ENCODE data around the gene IGF2.

The IGF2 gene

DNA sequence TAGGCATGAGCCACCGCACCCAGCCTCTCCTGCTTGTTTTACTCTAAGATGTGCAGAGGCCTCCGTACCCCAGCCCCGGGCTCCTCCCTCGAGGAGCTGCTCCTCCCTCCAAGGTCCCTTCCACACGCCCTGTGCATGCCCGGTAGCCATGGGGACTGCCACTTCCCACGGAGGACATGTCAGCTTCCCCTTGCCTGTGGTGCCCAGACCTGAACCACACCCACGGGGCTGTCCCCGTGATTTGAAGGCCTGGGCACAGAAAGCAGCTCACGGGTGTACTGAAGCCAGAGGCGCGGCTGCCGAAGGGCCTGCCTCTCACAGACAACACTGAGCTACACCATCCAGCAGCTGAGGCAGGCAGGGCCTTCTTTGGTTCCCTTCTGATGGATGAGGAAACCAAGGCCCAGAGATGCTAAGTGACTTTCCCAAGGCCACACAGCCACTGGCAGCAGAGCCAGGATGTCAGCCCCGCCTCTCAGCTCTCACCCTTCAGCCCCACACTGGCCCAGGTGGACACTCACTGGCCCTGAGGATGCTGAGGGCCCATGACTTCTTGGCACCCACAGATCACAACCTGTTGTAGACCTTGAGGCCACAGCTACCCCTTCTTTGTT lies 14.5 kb upstream of the IGF2 start:
- DNase-seq, result no peak

DNA sequence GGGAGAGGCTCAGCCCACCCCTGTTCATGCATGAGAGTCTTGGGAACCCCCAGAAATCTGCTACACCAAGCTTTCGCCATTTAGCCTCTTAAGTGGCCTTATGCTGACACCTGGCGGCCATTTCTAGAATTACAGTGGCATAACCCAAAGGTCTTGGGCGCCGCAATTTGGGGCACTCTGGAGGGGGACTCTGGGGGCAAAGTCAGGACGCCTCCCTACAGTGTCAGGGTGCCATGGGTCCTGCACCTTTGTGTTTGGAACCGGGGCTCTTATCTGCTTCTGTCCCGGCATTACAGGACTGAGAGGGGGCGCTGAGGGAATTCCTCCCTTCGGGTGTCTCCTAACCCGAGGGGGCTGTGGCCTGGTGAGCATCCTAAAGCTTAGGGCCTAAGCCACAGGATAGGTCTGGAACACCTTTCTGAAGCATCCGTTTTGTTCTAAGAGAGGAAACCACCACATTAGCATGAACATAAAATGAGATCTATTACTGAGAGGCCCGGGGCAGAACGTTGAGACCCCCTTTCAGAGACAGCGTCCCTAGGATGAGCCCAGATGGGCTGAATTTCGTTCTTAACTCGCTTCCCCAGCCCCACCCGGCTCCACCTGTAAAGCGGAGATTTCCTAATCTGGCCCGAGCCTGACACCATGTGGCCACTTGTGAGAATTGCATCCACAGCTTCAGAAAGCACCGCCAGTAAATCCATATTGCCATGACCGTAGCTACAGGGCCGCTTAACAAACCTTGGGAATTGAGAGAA lies 12.5 kb upstream of the IGF2 start:
- DNase-seq, result peak; percentile 75 to 95

GRCh38 chr11:2149864-2150847 lies 11.0 kb upstream of the IGF2 start:
- DNase-seq, result peak; percentile 29 to 68

DNA sequence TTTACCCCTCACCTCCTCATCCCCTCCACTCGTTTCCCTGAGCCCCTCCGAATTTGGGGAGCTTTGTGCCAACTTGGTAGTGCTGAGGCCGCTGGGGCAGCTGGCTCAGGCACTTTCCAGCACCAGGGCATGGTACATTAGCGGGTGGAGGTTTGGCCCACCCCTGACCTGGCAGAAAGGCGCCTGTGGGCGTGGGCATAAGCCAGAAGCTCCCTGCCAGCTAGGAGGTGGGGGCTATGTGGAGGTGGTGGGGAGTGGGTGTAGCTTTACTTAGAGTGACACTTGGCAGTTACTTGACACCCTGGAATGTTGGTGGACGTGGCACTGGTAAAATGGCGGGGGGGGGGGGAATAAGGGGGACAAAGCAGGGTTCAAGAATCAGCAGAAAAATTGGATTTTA lies 10.3 kb upstream of the IGF2 start:
- DNase-seq, result no peak

- DNase-seq, result no peak
These were observed 9.4 kb upstream of the IGF2 start for GRCh38 chr11:2148595-2148994.

DNA sequence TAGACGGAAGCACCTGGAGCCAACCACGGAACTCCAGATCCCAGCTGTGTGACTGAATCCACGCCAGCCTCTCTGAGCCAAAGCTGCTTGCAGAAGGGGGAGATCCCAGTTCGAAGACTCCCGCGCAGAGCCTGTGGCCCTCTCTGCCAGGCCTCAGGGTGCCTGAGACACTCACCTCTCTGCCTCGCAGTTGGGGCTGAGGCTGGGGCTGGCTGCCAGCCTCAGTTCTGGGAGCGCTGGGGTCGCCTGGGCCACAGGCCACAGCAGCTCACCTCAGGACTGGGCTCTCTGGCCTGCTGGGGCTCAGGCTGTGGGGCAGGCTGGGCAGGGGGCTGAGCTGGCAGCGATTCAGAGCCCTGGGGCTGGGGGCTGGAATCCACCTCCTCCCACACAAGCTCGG lies 8.2 kb upstream of the IGF2 start:
- no peak for DNase-seq

- no peak for DNase-seq
These were observed 6.9 kb upstream of the IGF2 start for GRCh38 chr11:2146051-2146450.

GRCh38 chr11:2144544-2145248 lies 5.5 kb upstream of the IGF2 start:
- no peak for DNase-seq

GRCh38 chr11:2143799-2144543 lies 4.8 kb upstream of the IGF2 start:
- no peak for DNase-seq

GRCh38 chr11:2143477-2143798 lies 4.2 kb upstream of the IGF2 start:
- no peak for DNase-seq

GRCh38 chr11:2142762-2143202 lies 3.6 kb upstream of the IGF2 start:
- DNase-seq, result no peak

- no peak for DNase-seq
These were observed 3.1 kb upstream of the IGF2 start for GRCh38 chr11:2142300-2142759.

DNA sequence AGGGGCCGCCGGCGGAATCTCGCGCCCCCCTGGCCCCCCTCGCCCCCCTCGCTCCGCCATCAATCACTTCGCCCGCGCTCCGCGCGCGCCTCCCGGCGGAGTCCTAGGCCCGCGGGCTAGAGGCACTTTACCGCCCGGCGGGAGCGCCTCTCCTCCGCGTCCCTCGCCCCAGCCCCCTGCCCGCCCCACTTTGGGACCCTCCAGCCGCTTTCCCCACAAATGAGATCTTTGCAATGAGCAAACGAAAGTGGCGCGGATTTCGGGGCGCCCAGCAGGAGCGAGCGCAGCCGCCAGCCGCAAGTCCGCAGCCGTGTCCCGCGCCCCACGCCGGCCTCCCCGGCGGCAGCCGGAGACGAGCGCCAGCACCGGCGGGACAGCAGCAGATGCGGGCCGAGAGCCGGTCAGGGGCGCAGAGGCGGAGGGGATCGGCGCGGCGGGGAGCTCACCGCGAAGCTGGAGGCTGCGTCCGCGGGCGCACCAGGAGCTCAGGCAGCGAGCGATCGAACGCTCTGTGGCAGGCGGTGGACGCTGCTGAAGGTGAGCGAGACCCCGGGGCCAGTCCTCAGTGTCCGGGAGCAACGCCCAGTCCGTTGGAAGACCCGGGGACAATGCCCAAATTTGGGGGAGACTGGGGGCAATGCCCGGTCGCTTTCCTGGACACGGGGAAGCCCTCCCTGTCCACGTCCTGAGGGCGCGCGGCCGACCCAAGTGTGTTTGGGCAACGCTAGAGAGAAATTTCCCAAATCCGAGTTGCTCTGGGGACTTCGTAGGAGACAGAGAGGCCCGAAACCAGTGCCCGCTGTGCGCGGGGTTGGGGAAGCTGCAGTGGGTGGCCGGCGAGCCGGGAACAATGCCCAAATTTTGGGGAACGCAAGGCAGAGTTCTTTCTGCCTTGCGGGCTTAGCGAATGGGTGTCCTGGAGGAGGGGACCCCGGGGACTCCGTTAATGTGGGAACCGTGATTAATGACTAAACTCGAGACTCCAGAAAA lies 1.5 kb upstream of the IGF2 start:
- peak in 1 of 2 experiments; percentile 40 for DNase-seq

GRCh38 chr11:2139621-2140337 lies 590 bp upstream of the IGF2 start:
- DNase-seq, result peak in 1 of 2 experiments; percentile 57

DNA sequence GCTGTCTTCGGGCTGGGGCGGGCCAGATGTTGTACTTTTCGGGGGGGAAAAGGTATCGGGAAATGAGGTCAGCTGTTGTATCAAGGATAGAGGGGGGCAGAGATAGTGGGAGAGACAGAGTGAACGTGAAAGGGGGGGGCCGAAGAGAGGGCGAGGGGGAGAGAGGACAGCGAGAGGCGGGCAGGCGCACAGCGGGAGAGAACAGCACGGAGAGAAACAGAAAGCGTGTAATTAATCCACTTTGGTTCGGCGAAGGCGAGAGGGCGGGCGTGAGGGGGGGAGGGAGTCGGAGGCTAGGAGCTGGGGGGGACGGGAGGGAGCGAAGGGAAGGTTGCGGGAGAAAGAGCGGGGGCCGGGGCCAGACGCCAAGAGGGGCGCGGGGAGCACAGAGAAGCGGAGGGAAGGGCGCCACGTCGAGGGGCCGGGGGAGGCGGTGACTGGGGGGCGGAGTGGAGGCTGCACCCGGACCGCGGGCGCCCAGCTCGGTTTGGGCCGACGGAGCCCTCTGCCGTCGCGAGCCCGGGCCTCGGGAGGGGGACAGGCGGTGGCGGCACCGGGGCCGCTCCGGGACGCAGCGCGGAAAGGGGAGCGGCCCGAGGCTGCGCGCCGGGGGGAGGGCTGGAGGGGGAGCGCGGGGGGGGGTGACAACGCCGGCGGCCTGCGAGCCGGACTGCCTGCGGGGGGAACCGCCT lies 612 bp downstream of the IGF2 start:
- no peak for DNase-seq

DNA sequence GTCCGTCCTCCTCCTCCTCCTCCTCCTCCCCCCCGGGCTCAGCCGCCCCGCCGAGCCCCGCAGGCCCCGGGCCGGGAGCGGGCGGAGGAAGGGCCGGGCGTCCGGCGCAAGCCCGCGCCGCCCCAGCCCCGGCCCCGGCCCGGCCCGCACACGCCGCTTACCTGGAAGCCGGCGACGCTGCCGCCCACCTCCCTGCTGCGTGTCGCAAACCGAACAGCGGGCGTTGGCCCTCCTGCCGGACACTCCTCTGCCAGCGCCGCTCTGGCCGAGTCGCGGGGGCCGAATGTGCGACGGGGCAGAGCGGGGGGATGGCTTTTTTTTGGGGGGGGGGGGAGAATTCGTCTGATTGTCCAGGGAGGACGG lies 1.1 kb downstream of the IGF2 start:
- peak in 1 of 2 experiments; percentile 46 for DNase-seq

DNA sequence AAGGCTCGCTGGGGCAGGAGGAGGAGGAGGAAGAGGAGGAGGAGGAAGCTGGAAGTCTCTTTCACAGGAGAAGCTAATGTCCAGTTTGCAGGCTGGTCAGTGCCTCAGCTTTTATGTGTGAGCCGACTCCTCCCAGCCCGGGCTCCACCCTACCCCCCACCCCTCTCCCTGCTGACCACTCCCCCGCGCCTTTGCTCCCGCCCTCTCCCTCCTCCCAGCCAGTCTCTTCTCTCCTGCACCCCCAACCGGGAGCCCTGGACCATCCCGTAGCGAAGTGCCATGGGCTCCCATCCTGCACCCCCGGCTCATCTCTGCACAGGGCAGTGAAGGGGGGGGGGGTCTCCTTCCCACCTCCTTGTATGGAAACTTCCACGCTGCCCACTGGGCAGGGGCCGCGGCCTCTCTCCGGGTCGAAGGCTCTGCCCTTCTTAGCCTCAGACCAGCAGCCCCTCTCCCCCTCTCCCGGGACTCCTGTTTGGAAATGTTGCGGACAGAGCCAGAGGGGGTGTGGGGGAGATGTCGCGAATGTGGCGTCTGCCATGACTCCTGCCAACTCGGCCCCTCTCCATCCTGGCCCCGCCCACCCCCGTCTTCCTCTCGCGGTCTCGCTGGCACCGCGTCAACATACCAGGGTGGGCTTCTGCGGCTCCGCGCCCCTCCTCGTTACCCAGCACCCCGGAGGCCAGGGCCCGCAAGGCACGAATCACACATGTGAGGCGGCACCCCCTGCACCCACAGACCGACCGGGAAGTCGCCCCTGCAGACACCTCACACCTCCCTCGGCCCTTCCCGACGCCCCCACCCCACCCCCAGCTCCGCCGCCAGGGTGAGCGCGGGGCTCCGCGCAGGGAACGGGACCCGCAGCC lies 1.8 kb downstream of the IGF2 start:
- peak in 1 of 2 experiments; percentile 72 for DNase-seq

GRCh38 chr11:2136952-2137201 lies 2.3 kb downstream of the IGF2 start:
- no peak for DNase-seq

Data from NCI-H526 (cell line).